Stimulated activated CD8-positive, alpha-beta memory T cell treated with anti-CD3 and anti-CD28 coated beads, Interleukin-4, amount 100 ng/mL, for 4 hours (primary cell): Measurements from ENCODE around the gene AKR1D1.
"Not testable (repeated sequence)": the region's sequence is repeated elsewhere in the genome, so short reads cannot be mapped to it uniquely, and the experiment has no call there.

ENCODE experiments used
- DNase-seq, 2 donors: peaks; one replicate each; pipeline ENCODE4 v3.0.0-alpha.2; 2020; ENCODE audit warnings: low read depth in 2 of 2, low spot score in 1 of 2

Gene AKR1D1

DNA sequence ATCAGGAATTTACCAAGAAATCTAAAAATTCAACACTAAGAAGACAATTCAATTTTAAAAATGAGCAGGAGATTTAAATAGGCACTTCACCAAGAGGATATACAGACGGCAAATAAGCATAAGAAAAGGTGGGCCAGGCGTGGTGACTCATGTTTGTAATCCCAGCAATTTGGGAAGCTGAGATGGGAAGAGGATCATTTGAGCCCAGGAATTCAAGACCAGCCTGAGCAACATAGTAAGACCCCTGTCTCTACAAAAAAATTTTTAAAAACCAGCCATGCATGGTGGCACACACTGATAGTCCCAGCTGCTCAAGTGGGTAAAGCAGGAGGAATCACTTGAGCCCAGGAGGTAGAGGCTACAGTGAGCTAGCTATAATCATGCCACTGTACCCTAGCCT is 3.5 kb upstream of the AKR1D1 start:
- no peak for DNase-seq

DNA sequence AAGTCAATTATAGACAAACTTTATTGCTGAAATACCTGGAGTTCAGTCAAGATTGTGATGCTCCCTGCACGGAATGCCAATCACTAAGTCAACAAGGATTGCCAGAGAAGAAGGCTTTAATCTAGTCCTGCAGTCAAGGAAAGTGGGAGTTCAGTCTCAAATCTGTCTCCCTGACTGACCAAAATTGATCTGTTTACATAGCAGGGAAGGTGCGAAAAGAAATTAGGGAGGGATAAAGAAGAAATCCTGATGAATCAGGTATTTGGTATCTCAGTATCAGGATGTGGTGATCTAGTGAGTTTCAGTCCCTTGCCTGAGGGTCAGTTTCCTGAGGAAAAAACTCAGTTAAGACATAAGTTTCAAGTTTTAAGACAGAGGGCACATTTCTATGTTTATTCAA is 2.1 kb upstream of the AKR1D1 start:
- no peak for DNase-seq

DNA sequence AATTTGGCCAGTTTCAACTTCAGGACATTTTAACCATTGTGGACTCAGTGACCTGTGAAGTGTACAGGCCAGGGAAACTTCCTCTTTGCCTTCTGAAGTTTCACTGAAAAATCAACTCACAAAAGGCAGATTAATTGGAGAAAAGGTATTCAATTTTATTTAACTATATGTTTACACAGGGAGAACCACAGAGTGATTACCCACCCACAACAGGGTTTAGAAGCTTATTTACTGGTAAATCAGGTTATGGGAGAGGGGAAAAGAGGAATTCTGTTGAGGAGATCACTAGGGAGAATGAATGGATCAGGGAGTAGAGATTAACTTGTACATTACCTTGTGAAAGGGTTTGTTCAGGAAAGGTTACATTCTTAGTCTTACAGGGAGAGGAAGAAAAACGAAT is 1.7 kb upstream of the AKR1D1 start:
- DNase-seq = no peak

DNA sequence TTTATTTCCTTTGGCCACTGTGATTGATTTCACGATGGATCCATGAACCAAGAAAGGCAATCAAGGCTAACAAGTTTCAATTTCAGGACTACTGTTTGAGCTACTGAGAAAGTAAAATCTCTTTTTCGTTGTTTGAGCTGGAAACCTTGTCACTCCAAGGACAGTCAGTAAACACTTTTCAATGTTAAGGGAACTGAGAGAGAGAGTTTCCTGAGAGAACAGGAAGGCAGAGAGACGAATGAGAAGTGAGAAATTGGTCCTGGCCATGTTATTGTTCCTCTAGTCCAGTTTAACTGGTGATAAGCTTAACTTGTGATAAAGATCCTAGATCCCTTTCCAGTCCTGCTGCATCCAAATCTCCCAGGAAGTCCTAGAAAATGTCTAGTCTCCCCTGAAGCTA is 909 bp upstream of the AKR1D1 start:
- no peak for DNase-seq

DNA sequence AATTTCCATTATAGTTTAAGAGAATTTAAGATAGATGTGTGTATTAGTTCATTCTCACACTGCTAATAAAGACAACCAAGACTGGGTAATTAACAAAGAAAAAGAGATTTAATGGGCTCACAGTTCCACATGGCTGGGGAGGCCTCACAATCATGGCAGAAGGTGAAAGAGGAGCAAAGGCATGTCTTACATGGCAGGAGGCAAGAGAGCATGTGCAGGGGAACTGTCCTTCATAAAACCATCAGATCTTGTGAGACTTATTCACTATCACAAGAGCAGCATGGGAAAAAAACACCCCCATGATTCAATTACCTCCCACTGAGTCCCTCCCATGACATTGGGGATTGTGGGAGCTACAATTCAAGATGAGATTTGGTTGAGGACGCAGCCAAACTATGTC is 473 bp upstream of the AKR1D1 start:
- not testable (repeated sequence) for DNase-seq

DNA sequence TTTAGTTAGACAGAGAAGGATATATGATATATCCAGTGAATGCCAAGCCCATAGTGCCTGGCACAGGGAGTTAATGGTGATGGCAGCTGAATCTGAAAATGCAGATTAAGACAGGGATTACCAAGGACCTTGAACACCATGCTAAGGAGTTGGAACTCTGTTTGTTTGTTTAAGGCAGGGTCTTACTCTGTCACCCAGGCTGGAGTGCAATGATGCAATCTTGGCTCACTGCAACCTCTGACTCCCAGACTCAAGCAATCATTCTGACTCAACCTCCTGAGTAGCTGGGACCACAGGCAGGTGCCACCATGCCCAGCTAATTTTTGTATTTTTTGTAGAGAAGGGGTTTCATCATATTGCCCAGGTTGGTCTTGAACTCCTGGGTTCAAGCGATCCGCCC is 1.6 kb downstream of the AKR1D1 start:
- no peak for DNase-seq

DNA sequence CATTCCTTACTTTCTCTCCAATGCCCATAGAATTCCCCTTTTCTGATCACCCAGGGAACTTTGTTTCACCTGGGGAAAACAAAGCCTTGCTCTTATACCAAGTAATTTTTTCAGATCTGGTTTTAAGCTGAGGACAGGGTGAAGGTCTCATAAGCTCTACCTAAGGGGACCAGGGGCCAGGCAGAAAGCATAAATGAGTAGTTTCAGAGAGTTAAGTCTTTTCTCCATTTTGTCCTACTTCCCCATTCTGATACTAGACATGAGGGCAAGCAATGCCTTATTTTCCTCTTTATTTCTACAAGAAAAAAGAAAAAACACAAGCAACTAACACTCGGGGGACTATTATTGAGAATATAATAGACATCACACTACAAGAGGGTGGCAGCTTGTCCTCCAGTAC is 2.9 kb downstream of the AKR1D1 start:
- DNase-seq = no peak

DNA sequence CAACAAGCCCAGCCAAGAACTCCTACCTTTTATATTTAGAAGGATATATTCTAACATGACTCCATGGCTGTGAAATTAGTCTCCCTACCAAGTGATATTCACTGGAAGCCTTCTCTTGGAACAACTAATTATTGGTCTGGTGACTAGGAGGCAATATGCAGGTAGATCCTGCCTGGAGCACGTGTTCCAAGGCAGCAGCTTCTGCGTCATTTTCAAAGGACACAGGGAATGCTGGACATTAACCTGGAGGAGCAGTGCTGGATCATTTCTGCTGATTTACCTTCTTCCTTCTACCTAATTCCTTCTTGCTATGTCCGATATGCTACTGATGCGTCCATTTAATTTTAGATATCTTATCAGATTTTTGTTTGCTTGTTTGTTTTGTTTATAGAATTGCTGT is 5.6 kb downstream of the AKR1D1 start:
- DNase-seq = no peak

DNA sequence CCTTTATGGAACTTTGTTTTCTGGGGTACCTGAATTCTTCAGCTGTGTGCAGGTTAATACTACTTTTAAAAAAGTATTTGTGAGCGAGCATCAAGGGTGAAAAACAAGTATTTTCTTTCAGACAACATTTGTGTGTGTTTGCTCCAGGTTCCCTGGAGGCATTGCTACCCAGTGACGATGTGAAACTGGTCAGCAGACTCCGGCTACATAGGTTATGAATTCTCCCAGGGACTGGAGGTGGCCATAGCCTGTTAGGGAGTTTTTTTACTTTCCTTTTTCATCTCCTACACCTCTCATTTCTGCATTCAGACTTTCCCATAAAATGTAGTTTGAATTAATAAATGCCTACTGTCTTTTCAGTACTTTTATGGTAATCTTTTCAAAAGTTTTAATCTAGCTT is 7.6 kb downstream of the AKR1D1 start:
- DNase-seq = no peak

DNA sequence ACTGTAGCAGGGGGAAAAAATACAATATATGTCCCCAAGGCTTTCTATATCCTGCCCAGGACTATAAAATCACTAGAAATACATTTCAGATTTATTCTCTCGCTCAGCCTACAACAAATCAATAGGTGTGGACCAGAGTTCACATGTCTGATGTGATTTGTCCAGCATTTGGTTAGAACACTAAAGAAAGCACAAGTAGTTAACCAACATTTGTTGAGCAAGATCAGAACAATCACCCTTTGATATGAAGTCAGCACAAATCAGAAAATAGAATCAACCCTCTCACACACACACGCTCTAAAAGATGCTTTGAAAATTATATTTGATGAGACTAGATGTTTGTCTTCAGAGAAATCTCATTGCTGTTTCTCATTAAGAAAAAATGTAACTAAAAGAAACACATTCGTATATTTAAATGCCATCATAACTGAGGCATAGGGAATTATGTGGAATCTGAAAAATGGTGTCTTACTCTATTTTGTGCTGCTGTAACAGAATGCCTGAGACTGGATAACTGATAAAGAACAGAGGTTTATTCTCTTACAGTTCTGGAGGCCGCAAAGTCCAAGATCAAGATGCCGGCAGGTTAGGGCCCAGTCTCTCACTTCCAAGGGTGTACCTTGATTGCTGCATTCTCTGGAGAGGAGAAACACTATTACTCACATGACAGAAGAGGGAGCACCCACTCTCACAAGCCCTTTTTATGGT is 10.5 kb downstream of the AKR1D1 start:
- no peak for DNase-seq

DNA sequence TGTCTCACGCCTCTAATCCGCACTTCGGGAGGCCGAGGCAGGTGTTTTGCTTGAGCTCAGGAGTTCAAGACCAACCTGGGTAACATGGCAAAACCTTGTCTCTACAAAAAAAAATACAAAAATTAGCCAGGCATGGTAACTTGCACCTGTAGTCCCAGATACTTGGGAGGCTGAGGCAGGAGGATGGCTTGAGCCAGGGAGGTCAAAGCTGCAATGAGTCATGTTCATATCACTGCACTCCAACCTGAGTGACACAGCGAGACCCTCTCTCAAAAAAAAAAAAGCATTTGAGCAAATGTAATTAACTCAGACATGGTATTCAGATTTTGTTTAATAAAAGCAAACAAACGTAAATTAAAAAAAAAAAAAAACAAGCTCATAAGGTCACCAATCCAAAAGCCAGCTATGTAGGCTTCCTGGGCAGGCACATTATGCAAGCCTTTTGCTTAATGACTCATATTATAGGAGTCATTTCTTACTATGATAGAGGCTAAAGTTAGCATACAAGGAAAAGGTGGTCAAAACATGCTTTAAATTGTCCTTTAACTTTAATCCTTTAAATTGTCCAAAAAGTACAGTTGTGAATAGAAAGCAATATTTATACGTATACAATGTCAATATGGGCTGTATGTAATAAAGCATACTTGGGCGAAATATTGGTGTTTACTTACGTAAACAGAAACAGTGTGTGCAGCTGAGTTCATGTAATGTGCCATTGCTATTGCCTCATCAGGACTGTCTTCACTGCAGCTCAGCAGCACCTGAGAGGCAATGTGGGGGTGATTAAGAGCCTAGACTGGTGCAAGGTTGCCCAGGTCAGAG is 13.0 kb downstream of the AKR1D1 start:
- DNase-seq = no peak

DNA sequence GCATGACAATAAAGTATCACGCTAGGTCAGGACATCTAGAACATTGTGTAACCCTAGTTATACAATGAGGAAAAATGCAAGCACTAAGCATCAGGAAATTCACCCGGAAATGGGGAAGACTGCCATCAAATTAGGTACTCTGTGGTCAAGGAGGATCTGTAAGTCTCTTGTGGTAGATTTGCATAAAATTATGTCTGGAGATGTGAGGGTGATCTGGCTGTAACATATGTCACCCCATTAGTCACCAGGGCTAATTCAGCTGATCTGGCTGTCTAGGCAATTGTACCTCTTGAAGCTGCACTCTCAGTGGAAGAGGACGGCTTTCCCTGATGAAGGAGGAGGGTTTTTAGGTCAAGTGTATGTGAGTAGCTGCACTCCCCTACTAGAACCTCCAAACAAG is 14.8 kb downstream of the AKR1D1 start:
- DNase-seq = no peak

DNA sequence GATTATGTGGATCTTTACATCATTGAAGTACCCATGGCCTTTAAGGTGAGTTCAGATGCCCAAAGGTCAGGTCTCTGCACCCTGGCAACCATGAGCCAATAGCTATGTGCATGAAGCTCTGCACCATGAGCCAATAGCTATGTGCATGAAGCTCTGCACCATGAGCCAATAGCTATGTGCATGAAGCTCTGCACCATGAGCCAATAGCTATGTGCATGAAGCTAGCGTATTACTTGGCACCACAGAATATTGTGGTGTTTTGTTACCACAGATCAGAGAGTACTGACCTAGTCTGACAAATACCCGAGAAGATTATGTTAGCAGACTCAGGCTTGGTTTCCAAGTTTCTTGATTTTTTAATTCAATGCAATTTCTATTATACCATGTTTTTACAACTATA is 15.6 kb downstream of the AKR1D1 start:
- DNase-seq = not testable (repeated sequence)

DNA sequence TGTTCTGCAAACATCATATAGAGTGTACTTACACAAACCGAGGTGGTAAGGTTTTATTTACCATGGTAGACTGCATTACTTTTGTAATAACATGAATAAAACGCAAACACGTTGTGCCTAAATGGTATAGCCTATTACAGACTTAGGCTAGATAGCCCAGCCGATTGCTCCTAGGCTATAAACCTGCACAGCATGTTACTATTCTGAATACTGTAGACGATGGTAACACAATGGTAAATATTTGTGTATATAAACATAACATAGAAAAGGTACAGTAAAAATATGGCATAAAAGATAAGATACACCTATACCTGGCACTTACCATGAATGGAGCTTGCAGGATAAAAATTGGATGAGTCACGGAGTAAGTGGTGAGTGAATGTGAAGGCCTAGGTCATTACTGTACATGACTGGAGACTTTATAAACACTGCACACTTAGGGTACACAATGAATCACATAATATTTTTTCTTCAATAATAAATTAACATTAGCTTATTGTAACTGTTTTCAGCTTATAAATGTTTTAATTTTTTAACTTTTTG is 16.3 kb downstream of the AKR1D1 start:
- DNase-seq = no peak

DNA sequence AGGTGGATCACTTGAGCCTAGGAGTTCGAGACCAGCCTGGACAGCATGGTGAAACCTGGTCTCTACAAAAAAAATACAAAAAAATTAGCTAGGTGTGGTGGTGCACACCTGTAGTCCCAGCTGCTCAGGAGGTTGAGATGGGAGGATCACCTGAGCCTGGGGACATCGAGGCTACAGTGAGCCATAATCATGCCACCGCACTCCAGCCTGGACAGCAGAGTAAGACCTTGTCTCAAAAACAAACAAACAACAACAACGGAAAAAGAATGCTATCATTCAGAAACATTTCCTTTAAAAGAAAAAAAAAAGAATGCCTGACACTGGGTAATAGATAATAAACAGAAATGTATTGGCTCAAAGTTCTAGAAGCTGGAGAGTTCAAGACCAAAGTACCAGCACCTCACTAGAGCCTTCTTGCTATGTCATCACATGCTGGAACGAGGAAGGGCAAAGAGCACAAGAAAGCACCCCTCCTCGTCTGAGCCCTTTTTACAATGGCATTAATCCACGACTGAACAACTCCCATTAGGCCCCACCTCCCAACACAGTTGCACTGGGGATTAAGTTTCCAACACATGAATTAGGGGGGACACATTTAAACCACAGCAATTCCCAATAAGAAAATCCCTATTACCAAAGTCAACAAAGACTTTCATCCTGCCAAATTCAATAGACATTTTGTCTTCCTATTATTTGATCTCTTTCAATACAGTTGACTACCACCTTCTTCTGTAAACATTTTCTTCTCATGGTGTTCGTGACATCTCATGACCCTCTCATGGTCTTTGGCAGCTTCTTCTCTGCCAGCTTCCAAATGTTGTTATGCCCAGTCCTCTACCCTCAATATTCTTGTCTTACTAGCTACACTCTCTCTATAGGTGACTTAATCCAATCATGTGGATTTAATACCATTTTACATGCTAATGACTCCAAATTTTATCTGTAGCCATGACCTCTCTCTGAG is 20.0 kb downstream of the AKR1D1 start:
- no peak for DNase-seq

DNA sequence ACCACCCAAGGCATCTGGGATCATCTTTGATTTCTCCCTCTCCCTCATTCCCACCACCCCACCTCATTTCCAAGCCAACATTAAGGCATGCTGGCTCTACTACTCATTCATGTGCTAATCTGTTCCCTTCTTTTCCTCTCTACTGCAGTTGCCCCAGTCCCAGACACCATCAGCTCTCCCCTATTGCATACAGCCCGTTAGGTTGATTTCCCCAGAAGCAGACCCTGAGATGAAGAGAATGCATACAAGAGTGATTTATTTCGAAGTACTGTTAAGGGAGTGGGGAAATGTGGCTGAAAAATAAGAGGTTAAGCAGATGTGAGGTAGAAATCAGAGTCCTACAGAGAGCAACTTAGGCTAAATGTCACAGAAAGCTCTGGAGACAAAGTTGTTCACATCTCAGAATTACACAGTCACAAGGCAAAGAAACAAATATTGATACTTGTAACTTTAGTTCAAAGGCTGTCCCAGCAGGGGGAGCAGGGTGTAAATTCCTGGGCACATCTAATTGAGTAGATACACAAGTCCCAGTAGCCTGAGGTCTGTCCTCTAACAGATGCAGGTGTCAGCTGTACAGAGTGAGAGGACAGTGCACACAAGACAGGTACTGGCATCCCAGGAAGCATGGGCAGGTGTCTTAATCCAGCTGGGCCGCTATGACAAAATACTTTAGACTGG is 20.9 kb downstream of the AKR1D1 start:
- DNase-seq = no peak

DNA sequence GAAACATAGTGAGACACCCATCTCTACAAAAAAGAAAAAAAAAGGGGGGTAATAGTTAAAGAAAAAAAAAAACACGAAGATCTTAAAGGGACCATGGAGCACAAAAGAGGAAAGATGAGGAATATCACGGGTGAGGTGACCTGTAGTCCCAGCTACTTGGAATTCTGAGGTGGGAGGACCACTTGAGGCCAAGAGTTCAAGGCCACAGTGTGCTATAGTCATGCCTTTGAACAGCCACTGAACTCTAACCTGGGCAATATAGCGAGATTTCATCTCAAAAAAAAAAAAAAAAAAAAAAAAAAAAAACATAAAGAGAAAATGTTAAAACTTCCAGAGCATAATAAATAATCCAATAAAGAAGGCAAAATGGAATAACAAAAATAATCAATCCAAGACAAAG is 23.6 kb downstream of the AKR1D1 start:
- DNase-seq = no peak

DNA sequence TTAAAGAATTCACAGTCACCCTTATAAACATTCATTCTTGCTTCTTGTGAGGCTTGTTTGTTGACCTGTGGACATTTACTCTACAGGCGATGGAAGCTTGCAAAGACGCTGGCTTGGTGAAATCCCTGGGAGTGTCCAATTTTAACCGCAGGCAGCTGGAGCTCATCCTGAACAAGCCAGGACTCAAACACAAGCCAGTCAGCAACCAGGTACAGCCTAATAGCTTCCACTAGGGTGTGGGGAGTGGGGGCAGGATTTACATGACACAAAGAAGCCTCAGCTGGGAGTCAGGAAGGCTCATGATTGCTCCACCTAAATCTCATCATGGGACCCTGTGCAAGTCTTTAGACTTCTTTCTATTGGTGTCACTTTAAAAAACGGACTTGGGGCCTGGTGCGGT is 29.0 kb downstream of the AKR1D1 start:
- no peak for DNase-seq

DNA sequence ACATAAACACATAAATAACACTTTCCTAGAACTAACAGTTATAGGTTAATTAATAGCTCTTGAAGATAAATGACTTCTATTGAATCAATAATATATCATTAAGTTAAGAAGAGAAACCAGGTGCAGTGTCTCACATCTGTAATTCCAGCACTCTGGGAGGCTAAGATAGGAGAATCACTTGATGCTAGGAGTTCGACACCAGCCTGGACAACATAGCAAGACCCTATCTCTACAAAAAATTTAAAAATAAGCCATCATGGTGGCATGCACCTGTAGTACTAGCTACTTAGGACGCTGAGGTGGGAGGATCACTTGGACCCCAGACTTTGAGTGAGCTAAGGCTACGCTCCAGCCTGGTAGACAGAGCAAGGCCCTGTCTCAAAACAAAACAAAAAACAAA is 38.8 kb downstream of the AKR1D1 start:
- no peak for DNase-seq

DNA sequence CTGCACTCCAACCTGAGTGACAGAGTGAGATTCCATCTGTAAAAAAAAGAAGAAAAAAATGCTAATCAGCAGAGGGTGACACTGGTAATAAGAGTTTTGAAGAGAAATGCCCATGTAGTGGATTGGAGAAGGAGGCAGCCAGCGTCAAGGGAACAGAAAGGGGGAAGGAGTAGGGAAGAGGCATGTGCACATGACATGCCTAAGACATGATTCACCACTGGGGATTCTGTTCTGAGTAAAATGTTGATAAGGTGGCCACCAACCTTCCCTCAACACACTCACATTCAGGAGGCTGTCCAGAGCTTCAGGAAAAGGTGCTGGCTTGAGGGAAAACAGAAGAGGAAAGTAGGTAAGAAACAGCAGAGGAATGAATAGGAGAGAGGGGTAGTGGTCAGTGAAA is 39.9 kb downstream of the AKR1D1 start:
- no peak for DNase-seq

DNA sequence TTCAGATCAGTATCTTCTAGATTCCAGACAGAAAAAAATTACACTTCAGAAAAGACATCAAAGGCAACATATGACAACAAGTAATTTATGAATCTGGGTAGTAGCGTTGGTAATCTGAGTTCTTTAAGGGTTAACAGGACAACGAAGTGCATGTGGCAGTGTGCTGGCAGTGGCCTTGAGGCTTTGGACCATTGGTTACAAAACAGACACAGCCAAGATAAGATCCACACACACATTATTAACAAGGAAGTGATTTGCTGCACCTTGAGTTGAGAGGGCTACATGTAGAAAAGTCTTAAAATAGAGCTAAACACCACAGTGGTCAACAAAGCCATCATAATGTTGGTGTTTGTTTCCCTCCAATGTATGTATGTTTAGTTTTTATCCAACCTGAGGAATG is 40.6 kb downstream of the AKR1D1 start:
- DNase-seq = no peak
